Vein endothelial cell (primary cell): ENCODE data around the gene SNX7. TPM values are rescaled to one million over a fixed set of nuclear protein-coding genes. Genes with fewer than 3 reads are reported as not detected.

Experiments
- total RNA-seq: library from RNA; depleted of rRNA; stranded (reverse); fragments of >200 nt; gene quantifications from 2 replicates; pipeline ENCODE4 v1.2.3, GENCODE V29; 2012

The SNX7 gene
- total RNA-seq, result 34.0 and 48.4 TPM in 2 replicates

GRCh38 chr1:98661544-98662355 is at the start of gene SNX7:
Gene SNX7 (plus strand): TSS chr1:98661721. CDS start chr1:98661732, 11 bp downstream.

